Stomach smooth muscle (tissue), 2 donors: ENCODE measurements around the gene TMEM50A.
"Not testable (repeated sequence)": the region's sequence is repeated elsewhere in the genome, so short reads cannot be mapped to it uniquely, and the experiment has no call there.

Experiments
- H3K27ac ChIP-seq: one replicate; pipeline ENCODE4 v1.7.0; 2013; ENCODE audit warnings: mild to moderate bottlenecking, low read length, inconsistent platforms
- H3K27me3 ChIP-seq, 2 donors: one replicate each; pipeline ENCODE4 v1.7.0; 2013; ENCODE audit warnings: low read length in 2 of 2; ENCODE audit not compliant: insufficient read depth in 2 of 2, control insufficient read depth in 1 of 2
- H3K36me3 ChIP-seq, 2 donors: one replicate each; pipeline ENCODE4 v1.7.0; 2013; ENCODE audit warnings: low read length in 2 of 2; ENCODE audit not compliant: control insufficient read depth in 2 of 2, insufficient read depth in 2 of 2
- H3K4me1 ChIP-seq: one replicate; pipeline ENCODE4 v1.7.0; 2013; ENCODE audit warnings: low read length; ENCODE audit not compliant: control insufficient read depth, insufficient read depth
- H3K4me3 ChIP-seq, 2 donors: one replicate each; pipeline ENCODE4 v1.7.0; 2013; ENCODE audit warnings: low read length in 2 of 2
- H3K9ac ChIP-seq, 2 donors: one replicate each; pipeline ENCODE4 v1.7.0; 2013; ENCODE audit warnings: low read length in 2 of 2, mild to moderate bottlenecking in 1 of 2
- H3K9me3 ChIP-seq, 2 donors: one replicate each; pipeline ENCODE4 v1.7.0; 2013; ENCODE audit warnings: low read length in 2 of 2; ENCODE audit not compliant: control insufficient read depth in 2 of 2
- donor health status: healthy.
- donor health status: Pancreatic carcinoma.

Gene TMEM50A

DNA sequence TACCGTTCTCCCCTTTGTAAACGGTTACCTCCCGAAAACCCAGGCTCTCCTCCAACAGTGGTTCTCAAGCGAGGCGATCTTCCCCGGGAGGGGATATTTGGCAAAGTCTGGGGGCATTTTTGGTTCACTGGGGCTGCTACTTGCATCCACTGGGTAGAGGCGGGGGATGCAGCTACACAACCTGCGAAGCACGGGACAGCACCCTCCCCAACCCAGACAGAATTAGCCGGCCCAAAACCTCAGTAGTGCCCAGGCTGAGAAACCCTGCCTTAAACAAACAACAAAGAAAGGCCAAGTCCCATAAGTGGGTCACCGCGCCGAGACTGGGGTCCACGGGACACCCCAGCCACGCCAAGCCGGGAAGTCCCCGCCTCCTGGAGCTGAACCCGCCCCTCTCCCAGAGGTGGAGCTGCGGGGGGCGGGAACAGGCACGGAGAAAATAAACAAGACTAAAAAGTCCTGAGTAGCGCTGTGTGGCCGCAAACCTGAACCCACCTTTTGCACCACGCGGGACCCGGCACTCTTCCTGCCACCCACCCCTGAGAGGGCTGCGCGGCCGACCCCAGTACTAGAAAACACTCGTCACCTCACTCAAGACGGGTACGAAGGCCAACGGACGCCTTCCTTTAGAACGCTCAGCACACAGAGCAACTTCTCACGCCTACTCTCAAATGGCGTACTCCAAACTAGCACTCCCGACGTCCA lies 499 bp upstream of the TMEM50A start:
- H3K36me3 ChIP-seq, H3K27me3 ChIP-seq, H3K9me3 ChIP-seq, H3K4me1 ChIP-seq: not testable (repeated sequence)
- Histone ChIP-seq H3K9ac (peak overlapping the region in 1 of 2 donors; percentile 97), H3K4me3 (peak overlapping the region; percentile 88 to 94), H3K27ac (peak overlapping the region; percentile 88)

DNA sequence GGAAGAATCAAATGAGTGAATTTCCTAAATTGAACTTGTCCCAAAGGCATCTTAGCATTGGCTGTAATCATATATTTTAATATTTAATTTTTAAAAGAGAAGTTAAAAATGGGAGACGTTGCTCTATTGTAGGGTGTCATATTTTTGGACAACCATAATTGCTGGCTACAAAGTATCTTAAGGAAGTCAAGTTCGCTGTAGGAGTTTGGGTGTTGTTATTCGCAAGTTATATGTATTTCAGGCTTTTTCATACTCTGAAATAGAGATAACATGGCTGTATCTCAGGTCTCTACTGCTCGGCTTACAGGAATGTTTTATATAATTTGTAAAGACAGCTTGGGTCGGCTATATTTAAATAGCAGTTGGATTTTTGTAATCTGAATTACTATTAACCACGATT lies 852 bp downstream of the TMEM50A start:
- peak overlapping the region; percentile 88 to 94 for H3K4me3 ChIP-seq
- H3K36me3 ChIP-seq, result peaks cover 0 to 2% of the 10 kb centered on the region in 2 donors
- peak overlapping the region; percentile 88 for H3K27ac ChIP-seq
- peaks cover 5% of the 10 kb centered on the region for H3K4me1 ChIP-seq
- no peaks in the 10 kb centered on the region for H3K27me3 ChIP-seq
- peak overlapping the region; percentile 92 to 97 for H3K9ac ChIP-seq
- H3K9me3 ChIP-seq, result no peaks in the 10 kb centered on the region

GRCh38 chr1:25341746-25342145 lies 3.6 kb downstream of the TMEM50A start:
- H3K4me3 ChIP-seq, result no peak overlapping the region
- H3K4me1 ChIP-seq, result peaks cover 5% of the 10 kb centered on the region
- no peaks in the 10 kb centered on the region for H3K27me3 ChIP-seq
- H3K27ac ChIP-seq, result no peak overlapping the region
- peaks cover 2% of the 10 kb centered on the region in 2 donors for H3K36me3 ChIP-seq
- H3K9ac ChIP-seq, result no peak overlapping the region
- no peaks in the 10 kb centered on the region for H3K9me3 ChIP-seq

DNA sequence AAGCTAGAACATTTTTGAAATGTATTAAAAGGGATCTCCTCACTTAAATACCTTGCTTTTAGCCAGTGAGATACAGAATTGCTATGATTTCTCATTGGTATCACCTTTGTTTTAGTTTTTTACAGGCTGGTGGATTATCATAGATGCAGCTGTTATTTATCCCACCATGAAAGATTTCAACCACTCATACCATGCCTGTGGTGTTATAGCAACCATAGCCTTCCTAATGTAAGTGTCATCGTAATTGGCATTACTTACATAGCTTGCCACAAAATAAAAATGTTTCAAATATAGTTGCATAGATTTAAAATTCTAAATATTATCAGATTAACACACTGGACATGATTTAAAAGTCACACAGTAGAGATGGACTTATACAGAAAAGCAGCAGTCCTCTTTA lies 4.7 kb downstream of the TMEM50A start:
- peaks cover 5% of the 10 kb centered on the region for H3K4me1 ChIP-seq
- no peak overlapping the region for H3K4me3 ChIP-seq
- H3K9me3 ChIP-seq, result no peaks in the 10 kb centered on the region
- no peaks in the 10 kb centered on the region for H3K27me3 ChIP-seq
- H3K36me3 ChIP-seq, result peaks cover 2% of the 10 kb centered on the region in 2 donors
- no peak overlapping the region for H3K9ac ChIP-seq
- no peak overlapping the region for H3K27ac ChIP-seq

GRCh38 chr1:25343872-25344271 lies 5.7 kb downstream of the TMEM50A start:
- H3K9ac ChIP-seq, result no peak overlapping the region
- H3K4me3 ChIP-seq, result no peak overlapping the region
- no peaks in the 10 kb centered on the region for H3K9me3 ChIP-seq
- H3K27ac ChIP-seq, result no peak overlapping the region
- peaks cover 2 to 4% of the 10 kb centered on the region in 2 donors for H3K36me3 ChIP-seq
- H3K4me1 ChIP-seq, result peaks cover 5% of the 10 kb centered on the region
- H3K27me3 ChIP-seq, result no peaks in the 10 kb centered on the region

GRCh38 chr1:25347556-25347955 lies 9.4 kb downstream of the TMEM50A start:
- no peak overlapping the region for H3K9ac ChIP-seq
- no peak overlapping the region for H3K4me3 ChIP-seq
- no peak overlapping the region for H3K27ac ChIP-seq
- H3K27me3 ChIP-seq, result no peaks in the 10 kb centered on the region
- no peaks in the 10 kb centered on the region for H3K4me1 ChIP-seq
- no peaks in the 10 kb centered on the region for H3K9me3 ChIP-seq
- H3K36me3 ChIP-seq, result peaks cover 6 to 9% of the 10 kb centered on the region in 2 donors

DNA sequence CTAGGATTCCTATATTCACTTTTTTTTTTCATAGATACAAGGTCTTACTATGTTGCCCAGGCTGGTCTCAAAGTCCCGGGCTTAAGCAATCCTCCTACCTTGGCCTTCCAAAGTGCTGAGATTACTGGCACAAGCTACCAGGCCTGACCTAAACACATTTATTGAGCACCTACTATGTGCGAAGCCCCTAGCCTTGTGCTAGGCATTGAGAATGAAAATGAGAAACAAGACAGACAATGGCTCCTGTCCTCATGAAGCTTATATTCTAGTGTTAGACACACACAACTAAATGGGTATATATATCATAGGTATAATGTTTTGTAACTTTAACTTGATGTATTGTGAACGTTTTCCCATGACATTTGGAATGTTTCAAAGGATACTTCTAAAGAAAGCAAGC lies 11.5 kb downstream of the TMEM50A start:
- H3K4me1 ChIP-seq, result no peaks in the 10 kb centered on the region
- no peak overlapping the region for H3K9ac ChIP-seq
- H3K27ac ChIP-seq, result no peak overlapping the region
- peaks cover 8 to 13% of the 10 kb centered on the region in 2 donors for H3K36me3 ChIP-seq
- H3K4me3 ChIP-seq, result no peak overlapping the region
- H3K9me3 ChIP-seq, result no peaks in the 10 kb centered on the region
- H3K27me3 ChIP-seq, result no peaks in the 10 kb centered on the region

DNA sequence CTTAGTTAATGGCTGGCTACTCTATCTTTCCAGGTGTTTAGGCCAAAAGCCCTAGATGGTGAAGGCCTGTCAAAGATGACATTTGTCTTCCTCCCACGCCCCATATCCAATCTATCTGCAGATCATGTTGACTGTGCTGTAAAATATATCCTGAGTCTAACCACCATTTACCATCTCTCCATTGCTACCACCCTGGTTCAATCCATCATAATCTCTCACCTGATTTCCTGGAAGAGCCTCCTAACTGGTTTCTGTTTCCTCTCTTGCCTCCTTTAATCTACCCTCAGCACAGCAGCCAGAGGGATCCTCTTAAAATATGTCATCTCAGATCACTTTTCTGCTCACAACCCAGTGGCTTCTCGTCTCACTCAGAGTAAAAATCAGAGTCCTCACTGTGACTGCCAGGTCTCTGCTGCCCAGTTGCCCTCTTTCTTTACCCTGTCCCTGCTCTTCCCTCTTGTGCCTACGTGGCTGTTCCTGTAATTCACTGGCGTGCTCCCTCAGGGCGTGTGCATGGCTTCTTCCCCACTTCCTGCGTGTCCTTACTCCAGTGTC lies 17.8 kb downstream of the TMEM50A start:
- Histone ChIP-seq H3K27ac (no peak overlapping the region), H3K4me3 (no peak overlapping the region), H3K27me3 (no peaks in the 10 kb centered on the region), H3K9ac (no peak overlapping the region), H3K9me3 (no peaks in the 10 kb centered on the region), H3K36me3 (peaks cover 17 to 30% of the 10 kb centered on the region in 2 donors), H3K4me1 (no peaks in the 10 kb centered on the region)

DNA sequence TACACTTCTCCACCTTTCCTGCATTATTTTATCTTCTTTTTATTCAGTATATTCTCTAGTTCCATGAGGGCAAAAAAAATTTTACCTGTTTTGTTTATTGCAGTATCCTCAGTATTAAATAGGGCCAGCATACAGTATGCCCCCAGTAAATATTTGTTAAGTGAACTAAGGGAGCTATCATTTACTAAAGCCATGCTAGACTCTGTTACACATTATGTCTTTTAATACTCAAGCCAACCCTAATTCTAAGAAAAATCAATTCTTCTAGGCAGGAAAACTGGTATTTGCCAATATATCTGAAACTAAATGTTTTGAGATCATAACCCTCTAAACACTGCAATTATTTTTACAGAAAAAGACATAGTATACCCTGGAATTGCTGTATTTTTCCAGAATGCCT lies 18.3 kb downstream of the TMEM50A start:
- no peak overlapping the region for H3K9ac ChIP-seq
- H3K36me3 ChIP-seq, result peaks cover 22 to 33% of the 10 kb centered on the region in 2 donors
- no peak overlapping the region for H3K27ac ChIP-seq
- H3K9me3 ChIP-seq, result no peaks in the 10 kb centered on the region
- no peak overlapping the region for H3K4me3 ChIP-seq
- H3K27me3 ChIP-seq, result no peaks in the 10 kb centered on the region
- no peaks in the 10 kb centered on the region for H3K4me1 ChIP-seq

- no peaks in the 10 kb centered on the region for H3K27me3 ChIP-seq
- H3K4me3 ChIP-seq, result no peak overlapping the region
- H3K9ac ChIP-seq, result no peak overlapping the region
- no peaks in the 10 kb centered on the region for H3K4me1 ChIP-seq
- H3K27ac ChIP-seq, result no peak overlapping the region
- H3K9me3 ChIP-seq, result no peaks in the 10 kb centered on the region
- peaks cover 26 to 37% of the 10 kb centered on the region in 2 donors for H3K36me3 ChIP-seq
Observed at GRCh38 chr1:25356848-25357247, 18.7 kb downstream of the TMEM50A start.
